Retinal pigment epithelial cell (primary cell): ENCODE data around the gene DPH7.
A peak's percentile ranks its signal among the peaks of the same experiment; 100 is the strongest.

Source experiments
- DNase-seq: peaks from one replicate; pipeline ENCODE4 v3.0.0-alpha.2; 2010; ENCODE audit warnings: low read depth
- H3K4me3 ChIP-seq: 2 replicates; pipeline ENCODE4 v1.5.1; 2011; ENCODE audit warnings: mild to moderate bottlenecking, low read length, control low read depth, moderate library complexity
- CTCF ChIP-seq: conservative IDR thresholded peaks from 2 replicates; pipeline ENCODE4 v1.5.1; 2011; ENCODE audit warnings: low read depth, low read length, control low read depth, inconsistent platforms

The DPH7 gene

GRCh38 chr9:137592767-137593166 lies 14.0 kb upstream of the DPH7 start:
- no peak overlapping the region for H3K4me3 ChIP-seq
- TF ChIP-seq CTCF, result no peak
- no peak for DNase-seq

GRCh38 chr9:137590469-137591383 lies 12.0 kb upstream of the DPH7 start, which contains the start of gene ZMYND19:
Gene ZMYND19, minus strand, starts transcription at chr9:137590512. Its CDS starts 249 bp downstream, at chr9:137590263.
- peak within 1 kb of the TSS; percentile 71 for H3K4me3 ChIP-seq
- peak; percentile 31 for DNase-seq
- TF ChIP-seq CTCF, result peak; percentile 16

DNA sequence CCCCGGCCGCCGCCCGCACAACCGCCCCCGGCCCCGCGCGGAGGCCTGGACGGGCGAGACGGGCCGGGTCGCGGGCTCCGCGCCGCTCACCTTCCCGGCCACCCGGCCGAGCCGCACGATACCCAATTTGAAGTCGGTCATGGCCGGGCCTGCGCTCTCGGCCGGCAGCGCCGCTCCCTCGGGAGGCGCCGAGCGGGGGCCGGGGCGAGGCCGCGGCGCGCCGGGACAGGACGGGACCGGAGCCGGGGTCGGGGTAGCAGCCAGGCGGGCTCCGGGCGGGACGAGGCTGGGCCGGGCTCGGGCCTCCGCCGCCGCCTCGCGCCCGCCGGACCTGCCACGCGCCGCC lies 11.4 kb upstream of the DPH7 start:
- H3K4me3 ChIP-seq, result peak overlapping the region; percentile 23
- no peak for TF ChIP-seq CTCF
- DNase-seq, result no peak

DNA sequence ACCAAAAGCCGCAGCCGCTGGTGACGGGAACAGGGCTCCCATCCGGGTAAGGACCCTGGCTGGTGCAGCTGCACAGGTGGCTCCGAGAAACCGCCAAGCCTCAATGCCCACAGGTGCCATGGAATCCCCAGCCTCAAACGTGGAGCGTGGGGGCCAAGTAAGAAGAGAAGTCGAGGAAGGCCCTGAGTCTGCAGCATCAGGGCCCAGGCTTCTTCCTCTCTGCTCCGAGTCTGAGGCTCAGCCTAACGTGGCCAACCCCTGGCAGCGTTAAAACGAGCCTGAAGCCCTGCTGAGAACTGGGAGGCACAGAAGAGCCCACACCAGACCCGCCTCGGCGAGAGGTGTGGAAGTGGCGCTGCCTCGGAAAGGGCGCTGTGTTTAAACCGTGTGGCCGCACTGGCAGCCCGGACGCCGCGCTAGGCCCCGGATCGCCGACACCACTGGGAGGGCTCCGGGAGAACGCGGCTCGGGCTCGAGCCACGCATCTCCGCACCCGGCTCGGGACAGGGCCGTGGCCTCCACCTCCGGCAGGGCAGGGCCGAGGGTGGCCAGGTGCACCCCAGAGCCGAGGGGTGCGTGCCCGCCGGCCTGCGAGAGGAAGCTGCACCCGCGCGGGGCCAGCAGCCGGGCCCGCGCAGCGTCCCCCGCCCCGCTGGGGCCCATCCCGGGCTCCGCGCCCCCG lies 10.9 kb upstream of the DPH7 start:
- DNase-seq, result no peak
- peak overlapping the region; percentile 62 for H3K4me3 ChIP-seq
- no peak for TF ChIP-seq CTCF

GRCh38 chr9:137588891-137589290 lies 10.2 kb upstream of the DPH7 start:
- DNase-seq, result no peak
- H3K4me3 ChIP-seq, result peak overlapping the region; percentile 62
- TF ChIP-seq CTCF, result no peak

DNA sequence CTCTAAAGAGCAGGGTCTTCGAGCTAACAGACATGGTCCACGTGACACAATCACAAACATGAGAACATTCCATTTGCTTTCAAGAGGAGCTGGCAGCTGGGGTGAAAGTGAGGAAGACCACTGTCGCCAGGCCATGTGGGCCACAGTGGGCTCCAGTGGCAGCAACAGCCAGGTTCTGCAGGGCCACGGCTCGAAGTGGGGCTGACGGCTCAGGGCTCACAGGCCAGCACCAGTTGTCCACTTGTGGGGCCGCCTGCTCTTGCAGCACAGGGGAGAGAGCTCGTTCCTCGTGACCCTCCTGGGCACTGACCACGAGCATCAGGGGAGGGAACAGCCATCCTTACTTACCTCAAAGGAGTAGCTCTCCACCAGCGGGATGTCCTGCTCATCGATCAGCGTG lies 9.6 kb upstream of the DPH7 start:
- no peak for TF ChIP-seq CTCF
- no peak overlapping the region for H3K4me3 ChIP-seq
- DNase-seq, result no peak

DNA sequence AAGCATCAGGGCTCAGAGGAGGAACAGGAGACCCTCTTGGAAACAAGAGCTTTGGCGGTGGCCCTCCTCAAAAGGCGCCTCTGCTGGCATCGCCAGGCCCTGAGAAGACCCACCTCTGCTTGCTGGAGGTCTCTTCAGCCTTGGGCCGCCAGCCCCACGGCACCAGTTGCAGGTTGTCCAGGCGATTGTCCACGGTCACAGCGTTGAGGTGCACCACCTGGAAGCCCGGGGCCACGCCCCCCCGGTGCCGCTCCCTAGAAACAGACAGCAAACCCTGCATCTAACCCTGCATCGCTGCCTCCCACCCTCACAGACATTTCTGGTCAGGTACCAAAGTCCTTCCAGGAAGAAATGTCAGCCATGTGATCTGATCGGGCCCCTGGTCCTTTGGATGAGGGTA lies 8.1 kb upstream of the DPH7 start:
- DNase-seq, result no peak
- no peak overlapping the region for H3K4me3 ChIP-seq
- no peak for TF ChIP-seq CTCF
